NCI-H2107 treated with DMSO at 0.1 percent for 48 hours (cell line): ENCODE results near the gene SCMH1.
"Not testable (repeated sequence)": the region's sequence is repeated elsewhere in the genome, so short reads cannot be mapped to it uniquely, and the experiment has no call there.

Experiments used
- DNase-seq: peaks from one replicate; lab custom pipeline; 2025; ENCODE audit not compliant: unreplicated experiment; lab: John Stamatoyannopoulos, UW

SCMH1 gene

GRCh38 chr1:41251120-41251519 lies 9.0 kb upstream of the SCMH1 start:
- not testable (repeated sequence) for DNase-seq

- no peak for DNase-seq
These were observed 7.2 kb upstream of the SCMH1 start for GRCh38 chr1:41249319-41249718.

DNA sequence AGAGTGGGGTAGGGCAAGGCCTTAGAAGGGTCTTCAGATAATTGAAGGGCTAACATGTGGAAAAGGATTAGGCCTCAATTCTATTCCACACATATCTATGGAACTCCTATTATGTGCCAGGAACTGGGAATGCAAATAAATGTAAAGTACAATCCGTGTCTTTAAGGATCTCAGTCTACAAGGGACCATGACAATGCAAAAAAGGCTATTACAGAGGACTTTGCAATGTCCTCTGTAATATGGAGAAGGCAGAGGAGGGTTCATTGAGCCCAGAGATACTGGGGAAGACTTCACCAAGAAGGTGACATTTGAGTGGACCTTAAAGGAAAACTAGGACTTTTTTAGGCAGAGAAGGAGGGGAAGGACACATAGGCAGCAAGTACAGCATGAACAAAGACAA lies 4.5 kb upstream of the SCMH1 start:
- DNase-seq = no peak

- DNase-seq = no peak
These were observed 3.6 kb upstream of the SCMH1 start for GRCh38 chr1:41245659-41246058.

GRCh38 chr1:41243079-41243385 lies 926 bp upstream of the SCMH1 start:
- no peak for DNase-seq

DNA sequence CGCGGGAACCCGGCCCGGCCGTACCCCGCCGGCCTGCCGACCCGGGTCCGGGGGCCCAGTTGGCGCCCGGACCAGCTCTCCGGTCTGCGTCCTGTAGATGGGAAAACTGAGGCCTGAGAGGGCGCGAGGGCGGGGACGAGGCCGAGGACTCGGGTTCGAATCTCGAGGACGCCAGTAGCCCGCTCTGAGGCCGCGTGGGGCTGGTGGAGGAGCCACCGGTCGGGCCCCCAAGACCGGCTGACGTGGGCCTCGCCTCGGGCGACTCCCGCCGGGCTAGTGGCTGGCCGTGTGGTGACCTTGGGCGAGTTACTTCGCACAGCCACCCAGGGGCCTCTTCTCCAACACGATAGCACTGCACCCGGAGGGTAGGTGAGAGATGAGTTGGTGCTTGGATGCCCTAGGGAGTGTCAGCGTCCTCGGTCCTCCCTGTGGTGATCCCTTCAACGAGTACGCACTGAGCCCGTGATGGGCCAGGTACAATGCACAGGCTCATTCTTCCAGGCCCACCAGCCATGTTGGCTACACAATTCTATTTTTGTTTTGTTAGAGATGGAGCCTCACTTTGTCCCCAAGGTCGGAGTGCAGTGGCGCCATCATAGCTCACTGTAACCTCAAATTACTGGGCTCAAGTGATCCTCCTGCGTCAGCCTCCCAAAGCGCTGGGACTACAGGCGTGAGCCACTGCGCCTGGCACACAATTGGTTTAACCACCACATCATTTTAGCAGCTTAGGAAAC lies 404 bp upstream of the SCMH1 start:
- DNase-seq = no peak

GRCh38 chr1:41241354-41241748 lies 755 bp downstream of the SCMH1 start:
- DNase-seq = no peak

DNA sequence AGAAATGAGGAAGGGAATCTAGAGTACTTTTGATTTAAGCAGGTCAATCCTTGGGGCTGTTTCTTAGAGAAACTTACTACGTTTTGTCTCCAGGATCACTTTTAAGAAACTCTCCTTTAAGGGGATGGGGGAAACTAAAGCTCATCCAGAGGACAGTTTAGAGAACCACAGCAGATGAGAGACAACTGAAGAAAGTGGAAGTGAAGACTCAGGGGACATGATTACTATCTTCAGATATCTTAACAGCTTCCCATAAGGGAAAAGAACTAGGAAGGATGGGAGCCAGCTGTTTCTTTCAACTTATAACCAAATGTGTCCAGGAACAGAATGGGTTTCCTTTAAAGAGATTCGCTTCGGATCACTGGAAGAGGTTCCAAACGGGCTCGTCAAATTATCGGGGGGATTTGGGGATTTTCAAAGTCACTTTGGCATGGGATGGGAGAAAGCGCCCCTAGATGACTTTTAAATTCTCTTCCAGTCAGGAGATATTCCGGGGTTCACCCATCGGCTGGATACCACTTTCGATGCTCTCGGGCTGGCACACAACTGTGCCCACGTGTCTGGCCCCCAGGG lies 1.2 kb downstream of the SCMH1 start:
- DNase-seq = no peak

GRCh38 chr1:41239988-41240610 lies 2.0 kb downstream of the SCMH1 start:
- no peak for DNase-seq

DNA sequence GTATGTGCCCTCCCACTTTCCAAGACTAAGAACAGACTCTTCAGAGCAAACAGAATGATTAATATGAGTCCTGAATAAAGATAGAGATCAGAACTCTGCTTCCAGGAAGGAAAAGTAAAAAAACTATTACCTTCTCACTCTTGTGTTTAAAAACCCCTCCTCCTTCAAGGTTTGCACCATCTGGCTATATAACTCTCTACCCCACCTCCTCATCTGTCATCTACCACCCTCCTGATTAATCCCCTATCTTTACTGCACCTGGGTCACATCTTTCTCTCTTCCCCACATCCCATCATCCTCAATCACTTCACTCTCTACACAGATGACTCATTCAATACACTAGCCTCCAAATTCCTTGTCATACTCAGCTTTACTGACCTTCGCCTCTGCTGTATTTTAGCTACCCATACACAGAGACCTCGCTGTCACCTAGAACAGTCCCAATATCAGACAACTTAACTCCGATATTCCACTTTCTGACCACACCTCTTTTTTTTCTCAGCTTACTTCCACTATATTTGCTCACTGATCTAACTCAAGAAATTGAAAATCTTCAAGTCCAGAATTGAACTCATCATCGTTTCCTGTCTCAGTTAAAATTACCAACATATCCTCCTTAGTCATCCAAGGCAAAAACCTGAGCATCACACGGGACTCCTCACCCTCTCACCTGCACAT lies 3.7 kb downstream of the SCMH1 start:
- no peak for DNase-seq

GRCh38 chr1:41236781-41237180 lies 5.3 kb downstream of the SCMH1 start:
- DNase-seq = no peak

DNA sequence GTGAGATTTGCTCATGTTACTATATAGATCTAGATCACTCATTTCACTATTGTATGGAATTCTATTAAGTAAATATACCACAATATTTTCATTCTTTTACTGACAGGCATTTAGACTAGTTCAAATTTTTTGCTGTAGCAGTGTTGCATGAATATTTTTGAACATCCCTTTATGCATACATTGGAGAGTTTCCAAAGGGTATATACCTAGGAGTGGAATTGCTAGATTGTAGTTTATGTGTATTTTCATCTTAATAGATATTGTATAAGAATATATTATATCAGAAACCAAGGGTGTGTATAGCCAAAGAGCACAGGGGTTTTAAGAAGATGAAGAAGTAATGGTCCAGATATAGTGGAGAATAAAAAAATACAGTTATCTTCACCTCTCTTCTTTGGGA lies 6.2 kb downstream of the SCMH1 start:
- no peak for DNase-seq

DNA sequence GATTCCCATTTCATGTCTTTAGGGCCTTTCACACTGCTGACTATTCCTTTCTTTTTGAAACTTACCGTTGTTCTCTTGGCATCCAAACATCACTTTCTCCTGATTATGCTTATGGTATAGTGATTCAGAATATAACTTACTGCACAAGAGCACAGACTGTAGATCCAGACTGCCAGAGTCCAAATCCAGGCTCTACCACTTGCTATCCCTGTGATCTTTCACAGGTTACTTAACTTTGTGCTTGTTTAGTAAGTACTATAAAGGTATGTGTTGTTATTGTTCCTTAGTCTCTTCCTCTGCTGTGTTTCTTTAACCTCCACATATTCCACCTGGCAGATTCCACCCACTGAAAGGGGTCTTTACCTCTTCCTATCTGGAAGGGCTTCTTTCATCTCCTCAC lies 8.4 kb downstream of the SCMH1 start:
- DNase-seq = no peak

- no peak for DNase-seq
These were observed 9.8 kb downstream of the SCMH1 start for GRCh38 chr1:41232305-41232704.

DNA sequence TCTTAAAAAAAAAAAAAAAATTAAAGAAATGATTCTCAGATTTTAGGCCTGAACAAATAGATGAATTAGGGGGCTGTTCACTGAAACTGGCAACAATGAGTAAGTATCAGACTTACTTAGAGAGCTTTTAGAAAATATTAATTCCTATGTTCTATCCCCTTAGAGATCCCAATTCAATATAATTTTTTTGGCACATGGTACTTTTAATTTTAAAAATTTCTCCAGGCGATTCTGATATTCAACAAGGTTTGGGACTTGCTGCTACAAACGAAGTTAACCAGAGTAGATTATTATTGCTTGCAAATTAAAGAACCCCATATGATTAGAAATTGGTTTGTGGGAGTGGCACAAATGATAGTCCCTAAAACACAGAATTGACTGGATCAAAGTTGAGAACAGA lies 11.4 kb downstream of the SCMH1 start:
- no peak for DNase-seq

- DNase-seq = not testable (repeated sequence)
These were observed 12.9 kb downstream of the SCMH1 start for GRCh38 chr1:41229219-41229618.

DNA sequence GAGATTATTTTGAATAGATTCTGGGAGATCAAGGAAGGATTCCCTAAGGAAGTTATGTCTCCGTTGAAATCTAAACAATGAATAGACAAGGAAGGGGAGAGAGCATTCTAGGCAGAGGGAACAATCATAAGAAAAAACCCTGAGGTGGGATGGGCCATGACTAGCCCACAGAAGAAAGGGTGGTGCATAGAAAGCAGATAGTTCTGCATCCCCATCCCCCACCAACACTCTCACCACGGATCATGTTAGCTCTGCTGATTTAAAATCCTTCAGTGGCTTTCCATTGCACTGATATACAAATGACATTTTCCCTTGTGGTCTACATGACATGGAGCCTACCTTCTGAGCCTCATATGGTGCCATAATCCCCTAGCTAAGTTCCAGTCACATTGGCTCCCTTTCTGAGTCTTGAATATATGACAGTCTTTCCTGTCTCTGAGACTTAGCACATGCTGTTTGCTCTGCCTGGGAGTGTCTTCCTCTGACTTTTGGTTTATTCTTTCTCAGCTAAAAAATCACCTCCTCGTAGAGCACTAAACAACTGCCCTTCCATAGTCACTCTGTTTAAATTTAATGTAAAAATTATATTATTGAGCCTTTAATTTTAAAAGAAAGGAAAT lies 15.2 kb downstream of the SCMH1 start:
- no peak for DNase-seq

DNA sequence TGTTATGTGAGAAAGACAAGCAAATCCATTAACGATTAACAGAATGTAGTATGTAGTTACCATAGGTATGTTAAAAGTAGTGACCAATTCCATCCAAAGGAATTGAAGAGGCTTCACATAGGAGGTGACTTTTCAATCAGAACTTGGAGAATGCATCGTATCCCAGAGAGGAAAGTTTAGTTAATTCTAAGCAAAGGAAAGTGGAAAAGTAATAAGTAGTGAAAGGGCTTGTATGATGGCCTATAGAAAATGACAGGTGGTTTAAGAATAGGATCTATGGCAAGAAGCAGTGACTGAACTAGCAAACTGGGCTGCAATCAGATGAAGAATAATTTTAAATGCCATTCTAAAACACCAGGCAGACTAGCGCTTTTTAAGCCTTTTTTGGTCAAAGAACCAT lies 16.6 kb downstream of the SCMH1 start:
- DNase-seq = no peak

GRCh38 chr1:41222496-41222895 lies 19.6 kb downstream of the SCMH1 start:
- peak; percentile 76 for DNase-seq

DNA sequence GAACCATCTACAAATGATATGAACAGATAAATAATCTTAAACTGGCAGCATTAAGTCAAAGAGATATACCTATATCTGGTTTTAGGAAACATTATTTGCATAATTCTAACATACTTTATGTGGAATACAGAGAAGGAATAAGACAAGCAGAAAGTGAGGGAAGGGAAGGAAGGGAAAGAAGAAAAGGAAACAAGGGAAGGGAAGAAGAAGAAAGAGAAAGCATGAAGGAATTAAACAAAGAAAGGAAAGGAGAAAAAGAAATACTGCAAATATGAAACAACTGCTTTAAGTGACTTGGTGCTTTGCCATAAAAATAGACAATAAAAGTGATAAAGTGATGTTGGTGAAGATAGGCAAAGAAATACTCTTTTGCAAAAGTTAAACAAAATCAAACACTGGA lies 20.1 kb downstream of the SCMH1 start:
- DNase-seq = no peak

DNA sequence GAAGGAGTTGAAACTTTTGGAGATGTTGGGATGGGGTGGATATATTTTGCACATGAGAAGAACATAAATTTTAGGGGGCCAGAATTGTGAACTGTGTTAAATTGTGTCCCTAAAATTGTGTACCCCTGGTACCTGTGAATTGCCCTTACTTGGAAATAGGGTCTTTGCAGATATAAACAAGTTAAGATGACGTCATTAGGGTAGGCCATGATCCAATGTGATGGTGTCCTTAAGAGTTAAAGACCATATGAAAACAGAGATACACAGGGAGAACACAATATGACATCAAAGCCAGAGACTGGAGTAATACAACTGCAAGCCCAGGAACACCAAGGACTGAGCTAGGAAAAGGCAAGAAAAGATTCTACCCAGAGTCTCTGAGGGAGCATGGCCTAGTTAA lies 24.0 kb downstream of the SCMH1 start:
- no peak for DNase-seq

- DNase-seq = no peak
These were observed 24.7 kb downstream of the SCMH1 start for GRCh38 chr1:41217441-41217840.
